Measurements from ENCODE around the gene CALHM1. TPM values are rescaled to one million over a fixed set of nuclear protein-coding genes. Genes with fewer than 3 reads are reported as not detected.
A peak's percentile ranks its signal among the peaks of the same experiment; 100 is the strongest.

Gene CALHM1
- total RNA-seq, 1 experiment from 2014 or later, result not detected

DNA sequence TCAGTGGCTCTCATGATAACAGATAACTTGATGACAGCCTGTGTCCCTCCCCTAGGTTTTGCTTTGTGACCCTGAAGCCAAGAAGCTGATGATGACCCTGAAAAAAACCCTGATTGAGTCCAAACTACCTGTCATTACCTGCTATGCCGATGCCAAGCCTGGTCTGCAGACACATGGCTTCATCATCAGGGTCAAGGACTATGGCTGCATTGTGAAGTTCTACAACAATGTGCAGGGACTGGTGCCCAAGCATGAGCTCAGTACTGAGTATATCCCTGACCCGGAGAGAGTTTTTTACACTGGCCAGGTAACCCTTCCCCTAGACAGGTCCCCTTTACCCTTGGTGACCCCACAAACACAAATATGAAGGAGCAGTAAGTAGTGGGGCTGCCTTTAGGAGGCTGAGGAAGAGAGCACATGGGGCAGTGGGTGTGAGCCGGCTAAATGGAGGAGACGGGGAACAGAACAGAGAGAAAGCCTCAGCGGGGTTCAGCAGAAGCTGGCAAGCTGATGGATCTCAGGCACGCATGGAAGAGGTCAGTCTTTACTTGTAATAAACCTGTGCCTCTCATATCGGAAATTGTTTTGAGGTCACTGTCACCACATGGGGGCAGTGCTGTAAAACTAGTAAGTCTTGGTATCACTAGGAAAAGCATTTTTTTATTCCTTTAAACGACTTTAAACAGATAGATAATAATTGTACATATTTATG lies 42.1 kb downstream of the CALHM1 start:
- no TSS peak for BruUV-seq (replicated peaks)
- peaks cover 89% of the 10 kb centered on the region for H3K36me3 ChIP-seq (ENCODE audit: insufficient read depth, low read length, poor library complexity, severe bottlenecking)
- no peak overlapping the region for H3K27ac ChIP-seq (ENCODE audit: low read depth, low read length, poor library complexity, severe bottlenecking)
- ChIA-PET POLR2A (ENCODE audit: low non-redundant PET) (no interaction called here), CTCF (interaction anchor here (1.1 kb wide), 1 partner anchor 176 kb away, joined by 3 read pairs; no protein-coding TSS in a partner anchor)
- peak; percentile 59 for DNase-seq (ENCODE audit: low spot score)
- H3K27me3 ChIP-seq (replicated peaks; ENCODE audit: insufficient read depth, low read depth, low read length, poor library complexity), result no peaks in the 10 kb centered on the region
- H3K4me1 ChIP-seq (ENCODE audit: insufficient read depth, low read length, poor library complexity, severe bottlenecking), result no peaks in the 10 kb centered on the region
- no peaks in the 10 kb centered on the region for H3K9me3 ChIP-seq (ENCODE audit: low read depth, low read length, poor library complexity, severe bottlenecking)
- intact Hi-C loops (cut with micrococcal nuclease; ENCODE audit: unreplicated experiment), result loop anchor here (2.0 to 5.0 kb wide), 2 partner anchors 71 to 176 kb away; no protein-coding TSS in a partner anchor
- no peak overlapping the region for H3K4me3 ChIP-seq (ENCODE audit: low read depth, low read length, poor library complexity, severe bottlenecking)
- TF ChIP-seq EZH2 (IDR thresholded peaks at IDR 0.05; ENCODE audit: borderline replicate concordance, low read depth, low read length, poor library complexity, severe bottlenecking), result no peak
- TF ChIP-seq, protein P1, sequence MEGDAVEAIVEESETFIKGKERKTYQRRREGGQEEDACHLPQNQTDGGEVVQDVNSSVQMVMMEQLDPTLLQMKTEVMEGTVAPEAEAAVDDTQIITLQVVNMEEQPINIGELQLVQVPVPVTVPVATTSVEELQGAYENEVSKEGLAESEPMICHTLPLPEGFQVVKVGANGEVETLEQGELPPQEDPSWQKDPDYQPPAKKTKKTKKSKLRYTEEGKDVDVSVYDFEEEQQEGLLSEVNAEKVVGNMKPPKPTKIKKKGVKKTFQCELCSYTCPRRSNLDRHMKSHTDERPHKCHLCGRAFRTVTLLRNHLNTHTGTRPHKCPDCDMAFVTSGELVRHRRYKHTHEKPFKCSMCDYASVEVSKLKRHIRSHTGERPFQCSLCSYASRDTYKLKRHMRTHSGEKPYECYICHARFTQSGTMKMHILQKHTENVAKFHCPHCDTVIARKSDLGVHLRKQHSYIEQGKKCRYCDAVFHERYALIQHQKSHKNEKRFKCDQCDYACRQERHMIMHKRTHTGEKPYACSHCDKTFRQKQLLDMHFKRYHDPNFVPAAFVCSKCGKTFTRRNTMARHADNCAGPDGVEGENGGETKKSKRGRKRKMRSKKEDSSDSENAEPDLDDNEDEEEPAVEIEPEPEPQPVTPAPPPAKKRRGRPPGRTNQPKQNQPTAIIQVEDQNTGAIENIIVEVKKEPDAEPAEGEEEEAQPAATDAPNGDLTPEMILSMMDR (conservative IDR thresholded peaks at IDR 0.05; ENCODE audit: low read depth, low read length), result peak; percentile 60

DNA sequence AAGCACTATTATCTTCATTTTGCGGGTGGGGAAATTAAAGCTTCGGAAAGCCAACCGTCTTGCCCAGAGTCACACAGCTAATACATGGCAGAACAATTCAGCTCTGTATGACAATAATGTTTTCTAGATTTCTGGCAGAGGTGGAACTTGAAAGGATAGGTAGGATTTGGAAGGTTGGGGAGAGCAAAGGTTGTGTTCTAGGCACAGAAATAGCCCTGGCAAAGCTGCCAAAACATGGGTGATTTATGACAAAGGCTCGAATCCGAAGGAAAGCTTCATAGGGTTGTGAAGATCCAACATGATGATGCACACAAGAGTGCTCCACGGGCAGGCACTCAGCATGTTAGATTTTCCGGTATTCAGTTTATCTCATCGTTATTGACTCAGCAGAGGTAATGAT lies 43.1 kb downstream of the CALHM1 start:
- BruUV-seq (replicated peaks), result no TSS peak
- POLR2A ChIA-PET (ENCODE audit: low non-redundant PET), result no interaction called here
- TF ChIP-seq, protein P1 (conservative IDR thresholded peaks at IDR 0.05; ENCODE audit: low read depth, low read length), result no peak
- TF ChIP-seq EZH2 (IDR thresholded peaks at IDR 0.05; ENCODE audit: borderline replicate concordance, low read depth, low read length, poor library complexity, severe bottlenecking), result no peak
- Histone ChIP-seq H3K9me3 (ENCODE audit: low read depth, low read length, poor library complexity, severe bottlenecking) (no peaks in the 10 kb centered on the region), H3K4me1 (ENCODE audit: insufficient read depth, low read length, poor library complexity, severe bottlenecking) (no peaks in the 10 kb centered on the region), H3K27ac (ENCODE audit: low read depth, low read length, poor library complexity, severe bottlenecking) (no peak overlapping the region), H3K36me3 (ENCODE audit: insufficient read depth, low read length, poor library complexity, severe bottlenecking) (peaks cover 89% of the 10 kb centered on the region), H3K27me3 (replicated peaks; ENCODE audit: insufficient read depth, low read depth, low read length, poor library complexity) (no peaks in the 10 kb centered on the region), H3K4me3 (ENCODE audit: low read depth, low read length, poor library complexity, severe bottlenecking) (no peak overlapping the region)
- no peak for DNase-seq (ENCODE audit: low spot score)
- intact Hi-C loops (cut with micrococcal nuclease; ENCODE audit: unreplicated experiment), result loop anchor here (5.0 kb wide), 1 partner anchor 72 kb away; no protein-coding TSS in a partner anchor
- CTCF ChIA-PET, result interaction anchor here (1.1 kb wide), 1 partner anchor 177 kb away, joined by 3 read pairs; no protein-coding TSS in a partner anchor

DNA sequence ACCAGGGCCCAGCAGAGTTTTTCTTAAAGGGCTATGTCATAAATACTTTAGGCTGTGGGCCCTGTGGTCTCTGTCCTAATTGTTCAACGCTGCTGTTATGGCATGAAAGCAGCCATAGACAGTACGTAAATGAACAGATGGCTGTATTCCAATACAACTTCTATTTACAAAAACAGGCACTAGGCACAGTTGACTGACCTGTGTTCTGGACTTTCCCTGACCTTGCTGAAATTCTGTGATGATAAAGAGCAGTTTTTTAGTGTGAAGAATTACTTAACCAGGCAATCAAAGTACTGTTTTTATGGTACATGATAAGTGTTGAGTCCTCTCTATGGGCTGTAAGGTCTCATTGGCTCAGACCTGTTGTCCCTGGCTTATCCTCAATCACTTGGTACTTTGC lies 45.1 kb downstream of the CALHM1 start:
- Histone ChIP-seq H3K27ac (ENCODE audit: low read depth, low read length, poor library complexity, severe bottlenecking) (no peak overlapping the region), H3K9me3 (ENCODE audit: low read depth, low read length, poor library complexity, severe bottlenecking) (no peaks in the 10 kb centered on the region), H3K36me3 (ENCODE audit: insufficient read depth, low read length, poor library complexity, severe bottlenecking) (peaks cover 88% of the 10 kb centered on the region), H3K27me3 (replicated peaks; ENCODE audit: insufficient read depth, low read depth, low read length, poor library complexity) (no peaks in the 10 kb centered on the region), H3K4me1 (ENCODE audit: insufficient read depth, low read length, poor library complexity, severe bottlenecking) (no peaks in the 10 kb centered on the region), H3K4me3 (ENCODE audit: low read depth, low read length, poor library complexity, severe bottlenecking) (no peak overlapping the region)
- TF ChIP-seq EZH2 (IDR thresholded peaks at IDR 0.05; ENCODE audit: borderline replicate concordance, low read depth, low read length, poor library complexity, severe bottlenecking), result no peak
- TF ChIP-seq, protein P1 (conservative IDR thresholded peaks at IDR 0.05; ENCODE audit: low read depth, low read length), result no peak
- no peak for DNase-seq (ENCODE audit: low spot score)
- POLR2A ChIA-PET (ENCODE audit: low non-redundant PET), result no interaction called here
- intact Hi-C loops (cut with micrococcal nuclease; ENCODE audit: unreplicated experiment), result no loop called here
- CTCF ChIA-PET, result no interaction called here
- no TSS peak for BruUV-seq (replicated peaks)

Other genes starting within 250 kb of the CALHM1 start
- gene RPEL1, start 213.0 kb downstream of the CALHM1 start, total RNA-seq (2021), result not detected in 2 replicates
- 14.1 and 16.2 TPM in 2 replicates for gene INA, start 181.8 kb downstream of the CALHM1 start, total RNA-seq (2021)
- 22.5 and 25.3 TPM in 2 replicates for gene PCGF6, start 107.8 kb downstream of the CALHM1 start, total RNA-seq (2021)
- 13.6 and 13.7 TPM in 2 replicates for gene TAF5, start 90.9 kb downstream of the CALHM1 start, total RNA-seq (2021)
- 393 and 426 TPM in 2 replicates for gene ATP5MK, start 62.4 kb downstream of the CALHM1 start, total RNA-seq (2021)
- 68.6 and 78.1 TPM in 2 replicates for gene PDCD11, start 62.3 kb downstream of the CALHM1 start, total RNA-seq (2021)
- 5.9 TPM in 2 replicates for gene CALHM2, start 6.5 kb downstream of the CALHM1 start, total RNA-seq (2021)
- gene CALHM3, start 20.3 kb upstream of the CALHM1 start, total RNA-seq (2021), result not detected in 2 replicates
- 0.50 and 0.52 TPM in 2 replicates for gene NEURL1, start 34.8 kb upstream of the CALHM1 start, total RNA-seq (2021)

All from A673 (cell line).